ENCODE data around the gene MLH3.

DNA sequence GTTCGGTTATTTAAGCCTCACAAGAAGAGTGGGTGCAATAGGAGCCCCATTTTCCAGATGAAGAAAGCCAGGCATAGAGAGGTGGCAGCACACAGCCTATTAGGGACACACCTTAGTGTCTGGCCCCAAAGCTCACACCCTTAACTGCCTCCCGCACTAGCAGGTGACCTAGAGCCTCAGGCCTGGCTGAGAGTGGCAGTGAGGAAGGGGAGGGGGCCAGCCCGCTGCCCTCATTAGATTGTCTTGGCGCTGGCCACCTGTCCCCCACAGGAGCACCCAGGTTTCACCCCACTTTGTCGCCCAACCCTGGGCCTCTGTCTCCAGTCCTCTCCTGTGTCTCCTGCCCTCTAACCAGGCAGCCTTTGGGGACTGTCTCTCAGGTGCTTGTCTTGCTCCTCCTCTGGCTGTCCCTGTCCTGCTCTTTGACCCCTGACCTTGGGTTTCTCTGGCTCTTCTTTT, 77.3 kb downstream of the MLH3 start:
- TF ChIP-seq, protein P1, sequence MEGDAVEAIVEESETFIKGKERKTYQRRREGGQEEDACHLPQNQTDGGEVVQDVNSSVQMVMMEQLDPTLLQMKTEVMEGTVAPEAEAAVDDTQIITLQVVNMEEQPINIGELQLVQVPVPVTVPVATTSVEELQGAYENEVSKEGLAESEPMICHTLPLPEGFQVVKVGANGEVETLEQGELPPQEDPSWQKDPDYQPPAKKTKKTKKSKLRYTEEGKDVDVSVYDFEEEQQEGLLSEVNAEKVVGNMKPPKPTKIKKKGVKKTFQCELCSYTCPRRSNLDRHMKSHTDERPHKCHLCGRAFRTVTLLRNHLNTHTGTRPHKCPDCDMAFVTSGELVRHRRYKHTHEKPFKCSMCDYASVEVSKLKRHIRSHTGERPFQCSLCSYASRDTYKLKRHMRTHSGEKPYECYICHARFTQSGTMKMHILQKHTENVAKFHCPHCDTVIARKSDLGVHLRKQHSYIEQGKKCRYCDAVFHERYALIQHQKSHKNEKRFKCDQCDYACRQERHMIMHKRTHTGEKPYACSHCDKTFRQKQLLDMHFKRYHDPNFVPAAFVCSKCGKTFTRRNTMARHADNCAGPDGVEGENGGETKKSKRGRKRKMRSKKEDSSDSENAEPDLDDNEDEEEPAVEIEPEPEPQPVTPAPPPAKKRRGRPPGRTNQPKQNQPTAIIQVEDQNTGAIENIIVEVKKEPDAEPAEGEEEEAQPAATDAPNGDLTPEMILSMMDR (conservative IDR thresholded peaks at IDR 0.05; ENCODE audit: low read length), result no peak
- no peak for TF ChIP-seq EZH2phosphoT487 (IDR thresholded peaks at IDR 0.05; ENCODE audit: borderline replicate concordance)

Data from Loucy (cell line).